ENCODE measurements around the gene MAN1A2. TPM values are rescaled to one million over a fixed set of nuclear protein-coding genes. Genes with fewer than 3 reads are reported as not detected.

Gene MAN1A2
- total and polyA plus RNA-seq, 7 donors: 1.8 to 52.8 (median 36.8) TPM

GRCh38 chr1:117575586-117576225, 208.5 kb downstream of the MAN1A2 start:
- no peak for DNase-seq
- intact Hi-C loops (cut with DNase I): no loop called here
- no peaks in the 10 kb centered on the region for H3K4me1 ChIP-seq
- WGBS, 2 donors: 85 to 90% methylated on average over 8 of the region's 8 CpGs
- H3K27ac ChIP-seq: no peak overlapping the region
- H3K4me3 ChIP-seq: no peak overlapping the region
- H3K36me3 ChIP-seq: no peaks in the 10 kb centered on the region
- TF ChIP-seq POLR2AphosphoS5 (IDR thresholded peaks at IDR 0.05) (no peak), POLR2A (IDR thresholded peaks at IDR 0.05) (no peak), EP300 (IDR thresholded peaks at IDR 0.05) (no peak), CTCF (IDR thresholded peaks at IDR 0.05) (no peak)
- H3K9me3 ChIP-seq: no peaks in the 10 kb centered on the region
- no peaks in the 10 kb centered on the region for H3K27me3 ChIP-seq

GRCh38 chr1:117576236-117576635, 209.0 kb downstream of the MAN1A2 start:
- DNase-seq: no peak
- Histone ChIP-seq H3K9me3 (no peaks in the 10 kb centered on the region), H3K27ac (no peak overlapping the region), H3K4me1 (no peaks in the 10 kb centered on the region), H3K4me3 (no peak overlapping the region), H3K36me3 (no peaks in the 10 kb centered on the region), H3K27me3 (no peaks in the 10 kb centered on the region)
- intact Hi-C loops (cut with DNase I): no loop called here
- TF ChIP-seq CTCF (IDR thresholded peaks at IDR 0.05): no peak
- TF ChIP-seq POLR2A (IDR thresholded peaks at IDR 0.05): no peak
- TF ChIP-seq POLR2AphosphoS5 (IDR thresholded peaks at IDR 0.05): no peak
- TF ChIP-seq EP300 (IDR thresholded peaks at IDR 0.05): no peak
- WGBS, 2 donors: 94 to 95% methylated on average over 3 of the region's 3 CpGs

- Histone ChIP-seq H3K4me1 (no peaks in the 10 kb centered on the region), H3K36me3 (no peaks in the 10 kb centered on the region), H3K9me3 (no peaks in the 10 kb centered on the region), H3K4me3 (no peak overlapping the region), H3K27me3 (no peaks in the 10 kb centered on the region), H3K27ac (no peak overlapping the region)
- intact Hi-C loops (cut with DNase I): no loop called here
- no peak for TF ChIP-seq POLR2A (IDR thresholded peaks at IDR 0.05)
- no peak for TF ChIP-seq EP300 (IDR thresholded peaks at IDR 0.05)
- no peak for TF ChIP-seq CTCF (IDR thresholded peaks at IDR 0.05)
- no peak for TF ChIP-seq POLR2AphosphoS5 (IDR thresholded peaks at IDR 0.05)
- DNase-seq: no peak
- 81% methylated on average over 2 of the region's 2 CpGs for WGBS, 2 donors
Measured at GRCh38 chr1:117577191-117577885, 210.1 kb downstream of the MAN1A2 start.

GRCh38 chr1:117578466-117578865, 211.2 kb downstream of the MAN1A2 start:
- intact Hi-C loops (cut with DNase I): no loop called here

More at GRCh38 chr1:117578466-117578865, 211.2 kb downstream of the MAN1A2 start:
- H3K27ac ChIP-seq: no peak overlapping the region
- no peak for DNase-seq
- H3K9me3 ChIP-seq: no peaks in the 10 kb centered on the region
- H3K27me3 ChIP-seq: no peaks in the 10 kb centered on the region
- H3K4me1 ChIP-seq: no peaks in the 10 kb centered on the region
- no peak for TF ChIP-seq EP300 (IDR thresholded peaks at IDR 0.05)
- no peak for TF ChIP-seq POLR2A (IDR thresholded peaks at IDR 0.05)
- no peak for TF ChIP-seq POLR2AphosphoS5 (IDR thresholded peaks at IDR 0.05)
- no peak for TF ChIP-seq CTCF (IDR thresholded peaks at IDR 0.05)
- H3K4me3 ChIP-seq: no peak overlapping the region
- WGBS, 2 donors: 93 to 97% methylated on average over 4 of the region's 4 CpGs
- no peaks in the 10 kb centered on the region for H3K36me3 ChIP-seq

Other genes starting within 250 kb of the MAN1A2 start
- 1 to 10 TPM; 2.1 to 9.1 (median 4.5) TPM for gene TRIM45, start 245.7 kb upstream of the MAN1A2 start, total RNA-seq
- 1 to 10 TPM in 1 of 3 donors, under 1 TPM in 2; 0.46 to 1.0 (median 0.60) TPM for gene TRIM45, start 245.7 kb upstream of the MAN1A2 start, polyA plus RNA-seq
- not detected for gene VTCN1, start 156.5 kb upstream of the MAN1A2 start, total RNA-seq
- gene VTCN1, start 156.5 kb upstream of the MAN1A2 start, polyA plus RNA-seq: not detected
- gene TENT5C, start 238.6 kb downstream of the MAN1A2 start, total RNA-seq: 1 to 10 TPM; 2.8 to 7.1 (median 5.1) TPM
- gene TENT5C, start 238.6 kb downstream of the MAN1A2 start, polyA plus RNA-seq: 10 to 100 TPM in 1 of 3 donors, 1 to 10 TPM in 2; 4.2 to 10.3 (median 9.9) TPM